Neural crest cell (in vitro differentiated cells): ENCODE data around the gene NR3C2. TPM values are rescaled to one million over a fixed set of nuclear protein-coding genes. Genes with fewer than 3 reads are reported as not detected.

Experiments used
- DNase-seq: peaks from one replicate; pipeline ENCODE4 v3.0.0; 2021; ENCODE audit warnings: low read depth, mixed read lengths, low spot score
- H3K27ac Mint-ChIP-seq: one replicate; pipeline ENCODE4 v1.8.0; 2021; ENCODE audit warnings: mild to moderate bottlenecking, mixed read lengths; ENCODE audit not compliant: unreplicated experiment
- H3K27me3 Mint-ChIP-seq: 2 replicates; pipeline ENCODE4 v1.8.0; 2021; ENCODE audit warnings: low read depth, mild to moderate bottlenecking, mixed read lengths
- H3K36me3 Mint-ChIP-seq: 2 replicates; pipeline ENCODE4 v1.8.0; 2021; ENCODE audit warnings: low read depth, mild to moderate bottlenecking, mixed read lengths
- H3K4me1 Mint-ChIP-seq: 2 replicates; pipeline ENCODE4 v1.8.0; 2021; ENCODE audit warnings: mixed read lengths
- H3K4me3 Mint-ChIP-seq: one replicate; pipeline ENCODE4 v1.8.0; 2021; ENCODE audit warnings: mild to moderate bottlenecking, mixed read lengths
- H3K9me3 Mint-ChIP-seq: 2 replicates; pipeline ENCODE4 v1.8.0; 2021; ENCODE audit warnings: mixed read lengths
- total RNA-seq: library from RNA; stranded (reverse); gene quantifications from 2 replicates; pipeline ENCODE4 v1.2.1, GENCODE V29; 2021
- TF ChIP-seq, protein P1 (sequence below): fragments of 200-600 bp; sonication (generic); conservative IDR thresholded peaks from 2 replicates; pipeline ENCODE4 v1.5.0; 2021; ENCODE audit warnings: antibody characterized with exemption, mild to moderate bottlenecking

Gene NR3C2
- total RNA-seq, 1 donor from 2014 or later: 0.21 TPM

DNA sequence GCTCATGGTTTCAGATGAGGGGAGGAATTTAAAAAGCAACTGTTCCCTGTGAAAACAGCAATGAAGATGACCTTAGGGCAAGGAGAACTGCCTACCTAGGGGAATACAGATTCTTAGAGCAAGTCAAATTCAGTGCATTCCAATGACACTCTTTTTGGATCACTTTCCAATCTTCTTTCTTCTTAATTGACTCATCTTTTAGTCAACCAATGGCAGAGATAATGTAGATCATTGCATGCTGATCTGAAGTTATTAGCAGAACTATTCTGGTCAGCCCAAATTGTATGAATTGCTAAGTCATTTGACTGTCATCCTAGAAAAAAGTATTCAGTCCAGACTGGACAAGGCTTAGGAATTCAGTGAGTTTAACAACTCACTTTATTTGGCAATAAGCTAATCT, 12.6 kb upstream of the NR3C2 start:
- H3K36me3 Mint-ChIP-seq: no peaks in the 10 kb centered on the region
- TF ChIP-seq, protein P1, sequence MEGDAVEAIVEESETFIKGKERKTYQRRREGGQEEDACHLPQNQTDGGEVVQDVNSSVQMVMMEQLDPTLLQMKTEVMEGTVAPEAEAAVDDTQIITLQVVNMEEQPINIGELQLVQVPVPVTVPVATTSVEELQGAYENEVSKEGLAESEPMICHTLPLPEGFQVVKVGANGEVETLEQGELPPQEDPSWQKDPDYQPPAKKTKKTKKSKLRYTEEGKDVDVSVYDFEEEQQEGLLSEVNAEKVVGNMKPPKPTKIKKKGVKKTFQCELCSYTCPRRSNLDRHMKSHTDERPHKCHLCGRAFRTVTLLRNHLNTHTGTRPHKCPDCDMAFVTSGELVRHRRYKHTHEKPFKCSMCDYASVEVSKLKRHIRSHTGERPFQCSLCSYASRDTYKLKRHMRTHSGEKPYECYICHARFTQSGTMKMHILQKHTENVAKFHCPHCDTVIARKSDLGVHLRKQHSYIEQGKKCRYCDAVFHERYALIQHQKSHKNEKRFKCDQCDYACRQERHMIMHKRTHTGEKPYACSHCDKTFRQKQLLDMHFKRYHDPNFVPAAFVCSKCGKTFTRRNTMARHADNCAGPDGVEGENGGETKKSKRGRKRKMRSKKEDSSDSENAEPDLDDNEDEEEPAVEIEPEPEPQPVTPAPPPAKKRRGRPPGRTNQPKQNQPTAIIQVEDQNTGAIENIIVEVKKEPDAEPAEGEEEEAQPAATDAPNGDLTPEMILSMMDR: no peak
- no peaks in the 10 kb centered on the region for H3K9me3 Mint-ChIP-seq
- DNase-seq: no peak
- no peaks in the 10 kb centered on the region for H3K4me1 Mint-ChIP-seq
- H3K27me3 Mint-ChIP-seq: peaks cover 18% of the 10 kb centered on the region
- no peak overlapping the region for H3K27ac Mint-ChIP-seq
- no peak overlapping the region for H3K4me3 Mint-ChIP-seq

DNA sequence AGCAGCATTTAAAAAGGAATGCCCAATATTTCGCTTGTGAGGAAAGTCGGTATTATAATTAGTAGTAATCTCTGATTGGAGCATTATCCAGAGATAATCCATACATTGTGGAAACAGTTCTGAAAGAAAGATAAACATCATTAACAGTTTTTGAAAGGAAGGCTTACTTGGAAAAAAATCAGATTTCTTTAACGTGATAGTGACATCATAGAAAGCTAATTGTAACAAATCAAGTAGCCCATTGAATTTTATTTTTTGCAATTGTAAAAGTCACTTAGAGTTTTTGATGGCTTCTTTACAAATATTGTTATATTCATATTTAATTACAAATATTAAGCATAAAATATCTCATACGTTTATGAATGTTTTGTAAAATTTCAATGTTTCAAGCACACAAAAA, 11.6 kb upstream of the NR3C2 start:
- Mint-ChIP-seq H3K36me3 (no peaks in the 10 kb centered on the region), H3K4me3 (no peak overlapping the region), H3K4me1 (no peaks in the 10 kb centered on the region), H3K27ac (no peak overlapping the region), H3K27me3 (peaks cover 28% of the 10 kb centered on the region), H3K9me3 (no peaks in the 10 kb centered on the region)
- DNase-seq: no peak
- TF ChIP-seq, protein P1: no peak

DNA sequence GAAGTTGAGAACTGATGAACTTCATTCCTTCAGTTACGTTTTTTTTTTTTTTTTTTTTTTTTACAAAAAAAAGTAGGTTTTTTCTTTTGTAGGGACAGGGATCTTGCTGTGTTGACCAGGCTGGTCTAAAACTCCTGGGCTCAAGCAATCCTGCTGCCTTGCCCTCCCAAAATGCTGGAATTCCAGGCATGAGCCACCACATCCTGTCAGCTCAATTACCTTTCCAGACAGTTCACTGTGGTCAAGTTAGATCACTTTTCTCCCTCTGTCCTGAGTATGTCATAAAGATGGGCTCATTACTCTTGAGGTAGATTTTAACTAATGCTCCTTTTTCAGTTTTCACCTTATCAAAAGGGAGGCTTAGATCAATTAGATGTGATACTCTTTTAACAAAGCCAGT, 10.8 kb upstream of the NR3C2 start:
- TF ChIP-seq, protein P1: no peak
- Mint-ChIP-seq H3K27me3 (peaks cover 37% of the 10 kb centered on the region), H3K9me3 (no peaks in the 10 kb centered on the region), H3K27ac (no peak overlapping the region), H3K36me3 (no peaks in the 10 kb centered on the region), H3K4me3 (no peak overlapping the region), H3K4me1 (no peaks in the 10 kb centered on the region)
- no peak for DNase-seq

DNA sequence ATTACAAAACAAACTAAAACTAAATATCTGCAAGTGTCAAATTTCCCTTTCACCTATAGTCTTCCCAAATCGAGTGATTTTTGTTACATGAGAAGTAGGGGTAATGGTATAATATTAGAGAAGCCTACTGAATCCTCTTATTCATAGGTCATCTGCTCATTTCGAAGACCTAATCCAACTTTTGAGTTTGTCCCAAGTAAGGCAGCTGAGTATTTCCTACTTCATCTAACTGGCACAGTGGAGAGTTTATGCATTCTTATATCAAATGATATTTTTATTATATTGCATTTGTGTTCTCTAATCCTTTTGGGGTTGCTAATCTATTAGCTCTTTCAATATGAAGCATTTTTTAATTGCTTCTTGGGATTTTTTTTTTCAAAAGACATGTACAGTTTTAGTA, 7.7 kb upstream of the NR3C2 start:
- Mint-ChIP-seq H3K4me3 (no peak overlapping the region), H3K36me3 (no peaks in the 10 kb centered on the region), H3K4me1 (peaks cover 7% of the 10 kb centered on the region), H3K27me3 (peaks cover 58% of the 10 kb centered on the region), H3K27ac (no peak overlapping the region), H3K9me3 (no peaks in the 10 kb centered on the region)
- TF ChIP-seq, protein P1: no peak
- DNase-seq: no peak

DNA sequence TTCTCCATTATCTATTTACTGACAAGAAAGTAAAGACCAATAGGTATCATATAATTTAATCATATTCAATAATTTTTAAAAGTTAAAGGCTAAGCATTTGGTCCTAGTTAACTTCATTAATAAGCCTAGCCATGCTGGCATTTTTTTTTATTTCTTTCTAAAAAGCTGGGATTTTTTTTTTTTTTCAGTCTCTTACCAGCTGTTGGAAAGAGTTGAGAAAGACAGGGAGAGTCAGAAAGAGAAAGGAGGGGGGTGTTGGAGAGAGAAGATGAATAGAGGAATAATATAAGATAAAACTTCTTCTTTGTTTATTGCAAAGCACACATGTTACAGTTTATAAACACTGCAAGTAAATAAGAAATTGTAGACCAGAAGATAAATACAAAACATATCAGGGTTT, 5.9 kb upstream of the NR3C2 start:
- Mint-ChIP-seq H3K27me3 (peaks cover 73% of the 10 kb centered on the region), H3K4me1 (peaks cover 7% of the 10 kb centered on the region), H3K9me3 (no peaks in the 10 kb centered on the region), H3K4me3 (no peak overlapping the region), H3K27ac (no peak overlapping the region), H3K36me3 (no peaks in the 10 kb centered on the region)
- DNase-seq: no peak
- TF ChIP-seq, protein P1: no peak

DNA sequence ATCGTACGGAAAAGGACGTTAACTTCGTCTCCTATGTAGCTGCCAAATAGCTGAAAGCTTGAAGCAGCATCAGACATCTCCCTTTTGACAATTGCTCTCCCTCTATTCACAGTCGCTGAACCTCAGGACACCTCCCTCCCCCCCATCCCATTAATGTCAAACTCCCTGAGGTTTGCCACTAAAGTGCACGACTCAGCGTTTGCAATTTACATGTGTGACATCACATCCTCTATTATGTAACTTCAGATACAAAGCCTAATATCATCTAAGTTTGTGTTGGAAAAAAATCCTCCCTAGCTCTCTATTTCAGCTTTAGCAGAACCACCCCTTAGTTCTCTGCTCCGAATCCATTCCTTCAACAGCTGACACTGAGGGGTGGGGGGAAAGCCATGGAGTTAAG, 5.5 kb upstream of the NR3C2 start:
- H3K4me3 Mint-ChIP-seq: no peak overlapping the region
- H3K27me3 Mint-ChIP-seq: peaks cover 78% of the 10 kb centered on the region

More for the DNA sequence above, 5.5 kb upstream of the NR3C2 start:
- Mint-ChIP-seq H3K4me1 (peaks cover 7% of the 10 kb centered on the region), H3K27ac (no peak overlapping the region), H3K36me3 (no peaks in the 10 kb centered on the region), H3K9me3 (no peaks in the 10 kb centered on the region)
- TF ChIP-seq, protein P1: no peak
- DNase-seq: no peak
